SK-N-SH (cell line): ENCODE data around the gene OPCML. TPM values are rescaled to one million over a fixed set of nuclear protein-coding genes. Genes with fewer than 3 reads are reported as not detected.

Experiments used
- CTCF ChIA-PET: fragments of 300-600, 350-600 bp; formaldehyde crosslinking; extraction: SDS; loops from one replicate; lab custom pipeline; 2021; lab: Yijun Ruan, JAX
- POLR2A ChIA-PET: fragments of 350-600 bp; sonication (Branson Sonifier 250); formaldehyde crosslinking; extraction: SDS; loops from one replicate; lab custom pipeline; 2020; ENCODE audit warnings: antibody characterized with exemption, inconsistent platforms; lab: Yijun Ruan, JAX
- DNase-seq: peaks from one replicate; pipeline ENCODE4 v3.0.0; 2012
- H2AFZ ChIP-seq: fragments of 200-600 bp; sonication (generic); 2 replicates; pipeline ENCODE4 v1.8.1; 2016; ENCODE audit warnings: antibody characterized with exemption, mild to moderate bottlenecking, low read depth
- H3F3A ChIP-seq: fragments of 200-600 bp; sonication (generic); replicated peaks from 2 replicates; pipeline ENCODE3; 2016; ENCODE audit warnings: antibody characterized with exemption, mild to moderate bottlenecking; ENCODE audit not compliant: insufficient read depth
- H3K27ac ChIP-seq, 2 experiments: fragments of 200-500 bp in 1 of 2; fragments of 200-600 bp in 1 of 2; sonication (Bioruptor generic) in 1 of 2; sonication (generic), shearing (Covaris generic) in 1 of 2; 2 replicates each; pipeline versions ENCODE4 v1.5.1 to v1.6.1; 2014 to 2016; ENCODE audit warnings: low read depth in 2 of 2, inconsistent platforms in 1 of 2, low read length in 1 of 2, mild to moderate bottlenecking in 1 of 2, mixed read lengths in 1 of 2
- H3K27me3 ChIP-seq: fragments of 200-600 bp; sonication (generic), shearing (Covaris generic); 2 replicates; pipeline ENCODE4 v1.6.1; 2016; ENCODE audit warnings: mixed run types; ENCODE audit not compliant: insufficient read depth
- H3K36me3 ChIP-seq, 2 experiments: fragments of 200-500 bp in 1 of 2; fragments of 200-600 bp in 1 of 2; sonication (Bioruptor generic) in 1 of 2; sonication (generic) in 1 of 2; replicated peaks in 1 of 2; 2 replicates each; pipeline versions ENCODE3 to v1.5.1; 2014 to 2016; ENCODE audit warnings: low read length in 1 of 2, mild to moderate bottlenecking in 1 of 2; ENCODE audit not compliant: insufficient read depth in 2 of 2, control insufficient read depth in 1 of 2
- H3K4me1 ChIP-seq, 2 experiments: fragments of 200-500 bp in 1 of 2; fragments of 200-600 bp in 1 of 2; sonication (Bioruptor generic) in 1 of 2; sonication (generic), shearing (Covaris generic) in 1 of 2; 2 replicates each; pipeline versions ENCODE4 v1.5.1 to v1.6.1; 2014 to 2016; ENCODE audit warnings: low read depth in 1 of 2, low read length in 1 of 2, mixed run types in 1 of 2; ENCODE audit not compliant: insufficient read depth in 2 of 2, control insufficient read depth in 1 of 2
- H3K4me2 ChIP-seq: fragments of 200-600 bp; sonication (generic), shearing (Covaris generic); 2 replicates; pipeline ENCODE4 v1.6.1; 2017; ENCODE audit warnings: mixed run types
- H3K4me3 ChIP-seq, 2 experiments: fragments of 200-500 bp in 1 of 2; fragments of 200-600 bp in 1 of 2; sonication (Bioruptor generic) in 1 of 2; sonication (generic), shearing (Covaris generic) in 1 of 2; 2 replicates each; pipeline versions ENCODE4 v1.5.1 to v1.8.1; 2014 to 2016; ENCODE audit warnings: low read depth in 2 of 2, inconsistent platforms in 1 of 2, low read length in 1 of 2, mild to moderate bottlenecking in 1 of 2, mixed read lengths in 1 of 2, moderate library complexity in 1 of 2
- H3K79me2 ChIP-seq: fragments of 200-600 bp; sonication (generic); 2 replicates; pipeline ENCODE4 v1.8.1; 2017; ENCODE audit warnings: mild to moderate bottlenecking; ENCODE audit not compliant: insufficient read depth
- H3K9ac ChIP-seq: fragments of 200-600 bp; sonication (generic); 2 replicates; pipeline ENCODE4 v1.6.1; 2017; ENCODE audit warnings: mixed run types
- H3K9me2 ChIP-seq: fragments of 200-600 bp; sonication (generic); 2 replicates; pipeline ENCODE4 v1.6.1; 2017; ENCODE audit warnings: mixed run types
- H3K9me3 ChIP-seq: fragments of 200-600 bp; sonication (generic); 2 replicates; pipeline ENCODE4 v1.6.1; 2017; ENCODE audit warnings: mixed run types, mild to moderate bottlenecking, moderate library complexity
- H4K20me1 ChIP-seq: fragments of 200-600 bp; sonication (generic); 2 replicates; pipeline ENCODE4 v1.6.1; 2017; ENCODE audit warnings: mild to moderate bottlenecking, mixed run types; ENCODE audit not compliant: insufficient read depth
- CHD2 ChIP-seq: fragments of 150-350 bp; IDR thresholded peaks from 2 replicates; pipeline ENCODE4 v1.6.1; 2018; ENCODE audit warnings: low read length; ENCODE audit not compliant: partially characterized antibody
- ELF1 ChIP-seq: IDR thresholded peaks from 2 replicates; pipeline ENCODE4 v1.4.0; 2012
- FOXJ3 ChIP-seq: sonication (generic); formaldehyde crosslinking; IDR thresholded peaks from 2 replicates; pipeline ENCODE4 v1.5.1; 2020; ENCODE audit warnings: mild to moderate bottlenecking, missing genetic modification reagents
- GATA2 ChIP-seq: sonication (generic); formaldehyde crosslinking; IDR thresholded peaks from 2 replicates; pipeline ENCODE4 v1.5.0; 2020; ENCODE audit warnings: mild to moderate bottlenecking, missing genetic modification reagents
- MEF2A ChIP-seq: IDR thresholded peaks from 2 replicates; pipeline ENCODE4 v1.4.0; 2012; ENCODE audit warnings: low read depth, borderline replicate concordance
- MXI1 ChIP-seq: IDR thresholded peaks from 2 replicates; pipeline ENCODE4 v1.6.1; 2012; ENCODE audit warnings: mild to moderate bottlenecking, low read depth, low read length, improper control_type of control experiment
- NFIC ChIP-seq: IDR thresholded peaks from 2 replicates; pipeline ENCODE4 v1.4.0; 2012; ENCODE audit warnings: borderline replicate concordance
- POLR2AphosphoS5 ChIP-seq: IDR thresholded peaks from 2 replicates; pipeline ENCODE4 v1.6.1; 2012; ENCODE audit warnings: low read depth, low read length
- RAD21 ChIP-seq: IDR thresholded peaks from 2 replicates; pipeline ENCODE4 v1.6.1; 2012; ENCODE audit warnings: mild to moderate bottlenecking, low read length
- RFX5 ChIP-seq: IDR thresholded peaks from 2 replicates; pipeline ENCODE4 v1.6.1; 2012; ENCODE audit warnings: mild to moderate bottlenecking, improper control_type of control experiment, low read length
- YY1 ChIP-seq: IDR thresholded peaks from 2 replicates; pipeline ENCODE4 v1.4.0; 2012; ENCODE audit warnings: low read depth, mild to moderate bottlenecking
- WGBS: methylation state at CpG from one replicate; pipeline ENCODE4 v1.1.6; 2017; ENCODE audit warnings: low lambda C conversion rate; 5-methylcytosine and 5-hydroxymethylcytosine counted together
- polyA plus RNA-seq, 3 experiments: library from polyadenylated mRNA; depleted of rRNA; stranded (reverse); fragments of >200 nt; gene quantifications; 2 replicates each; pipeline ENCODE4 v1.2.3, GENCODE V29; 2012
- TF ChIP-seq, protein P1 (sequence below): fragments of 150-350 bp; IDR thresholded peaks from 2 replicates; pipeline ENCODE4 v1.6.1; 2017; ENCODE audit warnings: antibody characterized with exemption, low read length, low read depth, borderline replicate concordance
- TF ChIP-seq, protein P2 (sequence below): IDR thresholded peaks from 2 replicates; pipeline ENCODE4 v1.4.0; 2012; ENCODE audit warnings: low read depth, borderline replicate concordance
- TF ChIP-seq, protein P3 (sequence below): IDR thresholded peaks from 2 replicates; pipeline ENCODE4; 2012
- TF ChIP-seq, protein P4 (sequence below): fragments of 150-350 bp; IDR thresholded peaks from 2 replicates; pipeline ENCODE4 v1.6.1; 2016; ENCODE audit warnings: mild to moderate bottlenecking, low read depth, low read length
- TF ChIP-seq, protein P5 (sequence below): IDR thresholded peaks from 2 replicates; pipeline ENCODE4 v1.4.0; 2012; ENCODE audit warnings: low read depth, borderline replicate concordance
- TF ChIP-seq, protein P6 (sequence below): IDR thresholded peaks from 2 replicates; pipeline ENCODE4 v1.4.0; 2012; ENCODE audit warnings: low read depth

OPCML gene
- polyA plus RNA-seq, 1 of the 3 experiments (the other 2 are of a cell fraction) = not detected

DNA sequence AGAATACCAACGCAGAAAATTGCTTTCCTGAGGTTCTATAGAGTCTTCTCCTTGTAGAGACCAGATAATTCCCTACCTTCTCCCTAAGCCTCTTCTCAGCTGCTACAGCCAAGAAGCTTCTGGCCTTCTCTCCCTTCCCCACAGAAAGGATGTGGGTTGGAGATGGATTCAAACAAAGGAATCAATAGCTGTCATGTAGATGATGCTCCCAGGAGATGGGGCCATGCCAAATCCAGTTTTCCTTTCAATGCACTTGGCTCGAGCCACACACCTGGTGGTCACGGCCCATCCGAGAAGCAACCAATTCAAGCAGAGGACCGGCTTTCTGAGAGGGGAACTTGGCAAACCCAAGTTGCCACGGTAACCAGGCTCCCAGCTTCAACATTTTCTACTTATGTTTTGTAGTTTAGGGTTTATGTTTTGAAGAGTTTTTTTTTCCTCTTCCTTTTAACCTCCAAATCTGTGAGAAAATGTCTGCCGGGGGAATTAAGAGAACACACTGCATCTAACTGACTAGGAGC is 31.3 kb upstream of the OPCML start:
- H3K36me3 ChIP-seq = no peaks in the 10 kb centered on the region
- H3K4me1 ChIP-seq = no peaks in the 10 kb centered on the region; a peak in 1 of 4 replicates
- no peak overlapping the region for H3K4me3 ChIP-seq
- no peak overlapping the region for H3K9ac ChIP-seq
- no peak for DNase-seq
- no peaks in the 10 kb centered on the region for H4K20me1 ChIP-seq
- no peaks in the 10 kb centered on the region for H3K27me3 ChIP-seq
- H3K4me2 ChIP-seq = no peak overlapping the region
- no peaks in the 10 kb centered on the region for H3K79me2 ChIP-seq
- H2AFZ ChIP-seq = no peak overlapping the region
- ChIA-PET CTCF (no interaction called here), POLR2A (no interaction called here)
- WGBS = 19% methylated on average over 7 of the region's 7 CpGs
- no peaks in the 10 kb centered on the region for H3K9me3 ChIP-seq
- no peaks in the 10 kb centered on the region for H3K9me2 ChIP-seq
- no peaks in the 10 kb centered on the region for H3F3A ChIP-seq
- H3K27ac ChIP-seq = no peak overlapping the region
- TF ChIP-seq, protein P1, sequence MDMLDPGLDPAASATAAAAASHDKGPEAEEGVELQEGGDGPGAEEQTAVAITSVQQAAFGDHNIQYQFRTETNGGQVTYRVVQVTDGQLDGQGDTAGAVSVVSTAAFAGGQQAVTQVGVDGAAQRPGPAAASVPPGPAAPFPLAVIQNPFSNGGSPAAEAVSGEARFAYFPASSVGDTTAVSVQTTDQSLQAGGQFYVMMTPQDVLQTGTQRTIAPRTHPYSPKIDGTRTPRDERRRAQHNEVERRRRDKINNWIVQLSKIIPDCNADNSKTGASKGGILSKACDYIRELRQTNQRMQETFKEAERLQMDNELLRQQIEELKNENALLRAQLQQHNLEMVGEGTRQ = no peak
- no peak for TF ChIP-seq ELF1
- no peak for TF ChIP-seq NFIC
- no peak for TF ChIP-seq MXI1
- TF ChIP-seq, protein P2, sequence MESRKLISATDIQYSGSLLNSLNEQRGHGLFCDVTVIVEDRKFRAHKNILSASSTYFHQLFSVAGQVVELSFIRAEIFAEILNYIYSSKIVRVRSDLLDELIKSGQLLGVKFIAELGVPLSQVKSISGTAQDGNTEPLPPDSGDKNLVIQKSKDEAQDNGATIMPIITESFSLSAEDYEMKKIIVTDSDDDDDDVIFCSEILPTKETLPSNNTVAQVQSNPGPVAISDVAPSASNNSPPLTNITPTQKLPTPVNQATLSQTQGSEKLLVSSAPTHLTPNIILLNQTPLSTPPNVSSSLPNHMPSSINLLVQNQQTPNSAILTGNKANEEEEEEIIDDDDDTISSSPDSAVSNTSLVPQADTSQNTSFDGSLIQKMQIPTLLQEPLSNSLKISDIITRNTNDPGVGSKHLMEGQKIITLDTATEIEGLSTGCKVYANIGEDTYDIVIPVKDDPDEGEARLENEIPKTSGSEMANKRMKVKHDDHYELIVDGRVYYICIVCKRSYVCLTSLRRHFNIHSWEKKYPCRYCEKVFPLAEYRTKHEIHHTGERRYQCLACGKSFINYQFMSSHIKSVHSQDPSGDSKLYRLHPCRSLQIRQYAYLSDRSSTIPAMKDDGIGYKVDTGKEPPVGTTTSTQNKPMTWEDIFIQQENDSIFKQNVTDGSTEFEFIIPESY = no peak
- TF ChIP-seq, protein P3, sequence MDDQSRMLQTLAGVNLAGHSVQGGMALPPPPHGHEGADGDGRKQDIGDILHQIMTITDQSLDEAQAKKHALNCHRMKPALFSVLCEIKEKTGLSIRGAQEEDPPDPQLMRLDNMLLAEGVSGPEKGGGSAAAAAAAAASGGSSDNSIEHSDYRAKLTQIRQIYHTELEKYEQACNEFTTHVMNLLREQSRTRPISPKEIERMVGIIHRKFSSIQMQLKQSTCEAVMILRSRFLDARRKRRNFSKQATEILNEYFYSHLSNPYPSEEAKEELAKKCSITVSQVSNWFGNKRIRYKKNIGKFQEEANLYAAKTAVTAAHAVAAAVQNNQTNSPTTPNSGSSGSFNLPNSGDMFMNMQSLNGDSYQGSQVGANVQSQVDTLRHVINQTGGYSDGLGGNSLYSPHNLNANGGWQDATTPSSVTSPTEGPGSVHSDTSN = no peak
- TF ChIP-seq POLR2AphosphoS5 = no peak
- TF ChIP-seq MEF2A = no peak
- TF ChIP-seq YY1 = no peak
- TF ChIP-seq GATA2 = no peak
- TF ChIP-seq CHD2 = no peak
- TF ChIP-seq, protein P4, sequence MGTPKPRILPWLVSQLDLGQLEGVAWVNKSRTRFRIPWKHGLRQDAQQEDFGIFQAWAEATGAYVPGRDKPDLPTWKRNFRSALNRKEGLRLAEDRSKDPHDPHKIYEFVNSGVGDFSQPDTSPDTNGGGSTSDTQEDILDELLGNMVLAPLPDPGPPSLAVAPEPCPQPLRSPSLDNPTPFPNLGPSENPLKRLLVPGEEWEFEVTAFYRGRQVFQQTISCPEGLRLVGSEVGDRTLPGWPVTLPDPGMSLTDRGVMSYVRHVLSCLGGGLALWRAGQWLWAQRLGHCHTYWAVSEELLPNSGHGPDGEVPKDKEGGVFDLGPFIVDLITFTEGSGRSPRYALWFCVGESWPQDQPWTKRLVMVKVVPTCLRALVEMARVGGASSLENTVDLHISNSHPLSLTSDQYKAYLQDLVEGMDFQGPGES = no peak
- TF ChIP-seq RFX5 = no peak
- TF ChIP-seq RAD21 = no peak
- no peak for TF ChIP-seq FOXJ3 (CRISPR knock-in tag)
- TF ChIP-seq, protein P5, sequence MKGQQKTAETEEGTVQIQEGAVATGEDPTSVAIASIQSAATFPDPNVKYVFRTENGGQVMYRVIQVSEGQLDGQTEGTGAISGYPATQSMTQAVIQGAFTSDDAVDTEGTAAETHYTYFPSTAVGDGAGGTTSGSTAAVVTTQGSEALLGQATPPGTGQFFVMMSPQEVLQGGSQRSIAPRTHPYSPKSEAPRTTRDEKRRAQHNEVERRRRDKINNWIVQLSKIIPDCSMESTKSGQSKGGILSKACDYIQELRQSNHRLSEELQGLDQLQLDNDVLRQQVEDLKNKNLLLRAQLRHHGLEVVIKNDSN = no peak
- TF ChIP-seq, protein P6, sequence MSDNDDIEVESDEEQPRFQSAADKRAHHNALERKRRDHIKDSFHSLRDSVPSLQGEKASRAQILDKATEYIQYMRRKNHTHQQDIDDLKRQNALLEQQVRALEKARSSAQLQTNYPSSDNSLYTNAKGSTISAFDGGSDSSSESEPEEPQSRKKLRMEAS = no peak
